ENCODE measurements around the gene GALC. TPM values are rescaled to one million over a fixed set of nuclear protein-coding genes. Genes with fewer than 3 reads are reported as not detected.

GALC gene
- total RNA-seq, 2 donors from 2014 or later, result 22.9 to 24.0 TPM

- no peaks in the 10 kb centered on the region for H3K4me1 ChIP-seq (ENCODE audit: control insufficient read depth in 1 of 2, low read depth in 2 of 2)
- no peak for ATAC-seq (ENCODE audit: insufficient number of reproducible peaks, low FRiP score, low read depth)
- H3K9me3 ChIP-seq, result no peaks in the 10 kb centered on the region
- TF ChIP-seq CTCF (IDR thresholded peaks at IDR 0.05), result no peak
- no peak overlapping the region for H3K4me3 ChIP-seq
- no peak for DNase-seq (ENCODE audit: low spot score)
- no peak overlapping the region for H3K27ac ChIP-seq
- no peaks in the 10 kb centered on the region for H3K36me3 ChIP-seq
- H3K27me3 ChIP-seq (replicated peaks; ENCODE audit: insufficient read depth), result no peaks in the 10 kb centered on the region
Observed at GRCh38 chr14:87901236-87901635, 91.7 kb downstream of the GALC start.

GRCh38 chr14:87899228-87899627 is 93.8 kb downstream of the GALC start:
- H3K4me1 ChIP-seq (ENCODE audit: control insufficient read depth in 1 of 2, low read depth in 2 of 2), result no peaks in the 10 kb centered on the region

GRCh38 chr14:87898301-87898700 is 94.7 kb downstream of the GALC start:
- no peak for DNase-seq (ENCODE audit: low spot score)
- no peaks in the 10 kb centered on the region for H3K4me1 ChIP-seq (ENCODE audit: control insufficient read depth in 1 of 2, low read depth in 2 of 2)
- no peak for ATAC-seq (ENCODE audit: insufficient number of reproducible peaks, low FRiP score, low read depth)
- no peaks in the 10 kb centered on the region for H3K9me3 ChIP-seq
- no peak overlapping the region for H3K27ac ChIP-seq
- H3K4me3 ChIP-seq, result no peak overlapping the region
- no peaks in the 10 kb centered on the region for H3K27me3 ChIP-seq (replicated peaks; ENCODE audit: insufficient read depth)
- no peak for TF ChIP-seq CTCF (IDR thresholded peaks at IDR 0.05)
- no peaks in the 10 kb centered on the region for H3K36me3 ChIP-seq

More at GRCh38 chr14:87899228-87899627, 93.8 kb downstream of the GALC start:
- Histone ChIP-seq H3K4me3 (no peak overlapping the region), H3K36me3 (no peaks in the 10 kb centered on the region), H3K9me3 (no peaks in the 10 kb centered on the region), H3K27me3 (replicated peaks; ENCODE audit: insufficient read depth) (no peaks in the 10 kb centered on the region), H3K27ac (no peak overlapping the region)
- no peak for TF ChIP-seq CTCF (IDR thresholded peaks at IDR 0.05)
- ATAC-seq (ENCODE audit: insufficient number of reproducible peaks, low FRiP score, low read depth) (no peak), DNase-seq (ENCODE audit: low spot score) (no peak)

- Histone ChIP-seq H3K4me3 (no peak overlapping the region), H3K9me3 (no peaks in the 10 kb centered on the region), H3K4me1 (ENCODE audit: control insufficient read depth in 1 of 2, low read depth in 2 of 2) (no peaks in the 10 kb centered on the region), H3K27ac (no peak overlapping the region), H3K27me3 (replicated peaks; ENCODE audit: insufficient read depth) (no peaks in the 10 kb centered on the region), H3K36me3 (no peaks in the 10 kb centered on the region)
- ATAC-seq (ENCODE audit: insufficient number of reproducible peaks, low FRiP score, low read depth) (no peak), DNase-seq (ENCODE audit: low spot score) (no peak)
- TF ChIP-seq CTCF (IDR thresholded peaks at IDR 0.05), result peak; percentile 43
Observed at GRCh38 chr14:87896393-87897380, 96.3 kb downstream of the GALC start.

- Histone ChIP-seq H3K4me1 (ENCODE audit: control insufficient read depth in 1 of 2, low read depth in 2 of 2) (no peaks in the 10 kb centered on the region), H3K9me3 (no peaks in the 10 kb centered on the region), H3K27ac (no peak overlapping the region), H3K36me3 (no peaks in the 10 kb centered on the region), H3K4me3 (no peak overlapping the region), H3K27me3 (replicated peaks; ENCODE audit: insufficient read depth) (no peaks in the 10 kb centered on the region)
- ATAC-seq (ENCODE audit: insufficient number of reproducible peaks, low FRiP score, low read depth) (no peak), DNase-seq (ENCODE audit: low spot score) (no peak)
- no peak for TF ChIP-seq CTCF (IDR thresholded peaks at IDR 0.05)
Observed at GRCh38 chr14:87894920-87895319, 98.1 kb downstream of the GALC start.

All from thoracic aorta (tissue), 2 donors.